ENCODE measurements around the gene APOC1.
"Not testable (repeated sequence)": the region's sequence is repeated elsewhere in the genome, so short reads cannot be mapped to it uniquely, and the experiment has no call there.

APOC1 gene

GRCh38 chr19:44884566-44884965 is 29.8 kb upstream of the APOC1 start:
- no peak for ATAC-seq
- no peak for TF ChIP-seq TCF4 (CRISPR knock-in tag; IDR thresholded peaks at IDR 0.05; ENCODE audit: borderline replicate concordance)

- TF ChIP-seq ZNF565 (CRISPR knock-in tag; conservative IDR thresholded peaks at IDR 0.05; ENCODE audit: low read depth) (no peak), GLIS3 (CRISPR knock-in tag; IDR thresholded peaks at IDR 0.05) (no peak), CREB5 (CRISPR knock-in tag; IDR thresholded peaks at IDR 0.05; ENCODE audit: low read depth) (no peak), PPARA (CRISPR knock-in tag; IDR thresholded peaks at IDR 0.05; ENCODE audit: borderline replicate concordance) (no peak), CSDC2 (CRISPR knock-in tag; IDR thresholded peaks at IDR 0.05) (no peak), TOX (CRISPR knock-in tag; IDR thresholded peaks at IDR 0.05; ENCODE audit: borderline replicate concordance) (no peak), ISL1 (CRISPR knock-in tag; IDR thresholded peaks at IDR 0.05) (no peak), OSR1 (CRISPR knock-in tag; IDR thresholded peaks at IDR 0.05) (no peak), ZNF70 (CRISPR knock-in tag; IDR thresholded peaks at IDR 0.05) (no peak), SNAI2 (CRISPR knock-in tag; IDR thresholded peaks at IDR 0.05) (no peak), TCF4 (CRISPR knock-in tag; IDR thresholded peaks at IDR 0.05; ENCODE audit: borderline replicate concordance) (no peak), TSHZ2 (CRISPR knock-in tag; IDR thresholded peaks at IDR 0.05) (no peak), ESRRG (CRISPR knock-in tag; IDR thresholded peaks at IDR 0.05) (no peak), ZNF8 (CRISPR knock-in tag; IDR thresholded peaks at IDR 0.05) (no peak), ZFP3 (CRISPR knock-in tag; IDR thresholded peaks at IDR 0.05) (no peak)
- TF ChIP-seq, protein P1, sequence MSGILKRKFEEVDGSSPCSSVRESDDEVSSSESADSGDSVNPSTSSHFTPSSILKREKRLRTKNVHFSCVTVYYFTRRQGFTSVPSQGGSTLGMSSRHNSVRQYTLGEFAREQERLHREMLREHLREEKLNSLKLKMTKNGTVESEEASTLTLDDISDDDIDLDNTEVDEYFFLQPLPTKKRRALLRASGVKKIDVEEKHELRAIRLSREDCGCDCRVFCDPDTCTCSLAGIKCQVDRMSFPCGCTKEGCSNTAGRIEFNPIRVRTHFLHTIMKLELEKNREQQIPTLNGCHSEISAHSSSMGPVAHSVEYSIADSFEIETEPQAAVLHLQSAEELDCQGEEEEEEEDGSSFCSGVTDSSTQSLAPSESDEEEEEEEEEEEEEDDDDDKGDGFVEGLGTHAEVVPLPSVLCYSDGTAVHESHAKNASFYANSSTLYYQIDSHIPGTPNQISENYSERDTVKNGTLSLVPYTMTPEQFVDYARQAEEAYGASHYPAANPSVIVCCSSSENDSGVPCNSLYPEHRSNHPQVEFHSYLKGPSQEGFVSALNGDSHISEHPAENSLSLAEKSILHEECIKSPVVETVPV (CRISPR knock-in tag; IDR thresholded peaks at IDR 0.05): no peak
- TF ChIP-seq, protein P2, sequence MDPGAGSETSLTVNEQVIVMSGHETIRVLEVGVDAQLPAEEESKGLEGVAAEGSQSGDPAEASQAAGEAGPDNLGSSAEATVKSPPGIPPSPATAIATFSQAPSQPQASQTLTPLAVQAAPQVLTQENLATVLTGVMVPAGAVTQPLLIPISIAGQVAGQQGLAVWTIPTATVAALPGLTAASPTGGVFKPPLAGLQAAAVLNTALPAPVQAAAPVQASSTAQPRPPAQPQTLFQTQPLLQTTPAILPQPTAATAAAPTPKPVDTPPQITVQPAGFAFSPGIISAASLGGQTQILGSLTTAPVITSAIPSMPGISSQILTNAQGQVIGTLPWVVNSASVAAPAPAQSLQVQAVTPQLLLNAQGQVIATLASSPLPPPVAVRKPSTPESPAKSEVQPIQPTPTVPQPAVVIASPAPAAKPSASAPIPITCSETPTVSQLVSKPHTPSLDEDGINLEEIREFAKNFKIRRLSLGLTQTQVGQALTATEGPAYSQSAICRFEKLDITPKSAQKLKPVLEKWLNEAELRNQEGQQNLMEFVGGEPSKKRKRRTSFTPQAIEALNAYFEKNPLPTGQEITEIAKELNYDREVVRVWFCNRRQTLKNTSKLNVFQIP (CRISPR knock-in tag; IDR thresholded peaks at IDR 0.05; ENCODE audit: borderline replicate concordance, low read depth): no peak
- no peak for ATAC-seq
Observed at GRCh38 chr19:44886141-44886540, 28.3 kb upstream of the APOC1 start.

GRCh38 chr19:44887648-44888047 is 26.8 kb upstream of the APOC1 start:
- TF ChIP-seq CSDC2 (CRISPR knock-in tag; IDR thresholded peaks at IDR 0.05) (no peak), PPARA (CRISPR knock-in tag; IDR thresholded peaks at IDR 0.05; ENCODE audit: borderline replicate concordance) (no peak), BACH2 (CRISPR knock-in tag; IDR thresholded peaks at IDR 0.05; ENCODE audit: borderline replicate concordance) (no peak), TOX (CRISPR knock-in tag; IDR thresholded peaks at IDR 0.05; ENCODE audit: borderline replicate concordance) (no peak)
- TF ChIP-seq, protein P1 (CRISPR knock-in tag; IDR thresholded peaks at IDR 0.05): no peak

DNA sequence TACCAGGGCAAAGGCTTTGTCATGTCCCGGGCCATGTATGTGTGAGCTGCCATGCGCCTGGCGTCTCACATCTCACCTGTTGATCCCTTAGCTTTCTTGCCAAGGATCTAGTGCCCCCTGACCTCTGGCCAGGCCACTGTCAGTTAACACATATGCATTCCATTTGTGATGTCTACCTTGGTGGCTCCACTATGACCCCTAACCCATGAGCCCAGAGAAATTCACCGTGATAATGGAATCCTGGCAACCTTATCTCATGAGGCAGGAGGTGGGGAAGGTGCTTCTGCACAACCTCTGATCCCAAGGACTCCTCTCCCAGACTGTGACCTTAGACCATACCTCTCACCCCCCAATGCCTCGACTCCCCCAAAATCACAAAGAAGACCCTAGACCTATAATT is 26.1 kb upstream of the APOC1 start:
- ATAC-seq: not testable (repeated sequence)

More at GRCh38 chr19:44887648-44888047, 26.8 kb upstream of the APOC1 start:
- ATAC-seq: no peak
